ENCODE results near the gene SAMD1. TPM values are rescaled to one million over a fixed set of nuclear protein-coding genes. Genes with fewer than 3 reads are reported as not detected.
A peak's percentile ranks its signal among the peaks of the same experiment; 100 is the strongest.

SAMD1 gene
- total and polyA plus RNA-seq, 2 of the 13 experiments (the other 11 are each of a cell fraction or from before 2014, with no cell fraction given): 17.5 to 45.0 TPM

- TF ChIP-seq ARID4A (CRISPR knock-in tag; IDR thresholded peaks at IDR 0.05; ENCODE audit: borderline replicate concordance) (peak; percentile 37), KAT7 (CRISPR knock-in tag; IDR thresholded peaks at IDR 0.05; ENCODE audit: borderline replicate concordance) (peak; percentile 28; the same call in 1 of the 2 replicates), HNRNPK (IDR thresholded peaks at IDR 0.05; ENCODE audit: low read depth, low read length, poor library complexity, severe bottlenecking) (peak; percentile 78), MXD1 (CRISPR knock-in tag; IDR thresholded peaks at IDR 0.05) (peak; percentile 18; the same call in 1 of the 2 replicates), PHF20 (CRISPR knock-in tag; IDR thresholded peaks at IDR 0.05) (0 out of 2 replicates have a peak, but pooled peaks have one; percentile 23), YY1 (IDR thresholded peaks at IDR 0.05; ENCODE audit: insufficient read depth, insufficient replicate concordance, low read depth, low read length) (peak; percentile 61), DMAP1 (CRISPR knock-in tag; IDR thresholded peaks at IDR 0.05) (0 out of 2 replicates have a peak, but pooled peaks have one; percentile 21), ZFP82 (CRISPR knock-in tag; IDR thresholded peaks at IDR 0.05; ENCODE audit: borderline replicate concordance) (no peak), ZNF768 (CRISPR knock-in tag; IDR thresholded peaks at IDR 0.05) (0 out of 2 replicates have a peak, but pooled peaks have one; percentile 9), ZNF776 (CRISPR knock-in tag; IDR thresholded peaks at IDR 0.05) (0 out of 2 replicates have a peak, but pooled peaks have one; percentile 9), ZNF746 (CRISPR knock-in tag; IDR thresholded peaks at IDR 0.05) (no peak), THAP8 (CRISPR knock-in tag; IDR thresholded peaks at IDR 0.05; ENCODE audit: borderline replicate concordance) (no peak), ZNF264 (CRISPR knock-in tag; IDR thresholded peaks at IDR 0.05) (no peak), ZNF281 (CRISPR knock-in tag; IDR thresholded peaks at IDR 0.05; ENCODE audit: borderline replicate concordance) (0 out of 2 replicates have a peak, but pooled peaks have one; percentile 6)
Observed at GRCh38 chr19:14116918-14117578, 26.5 kb upstream of the SAMD1 start (continued).
